IPS-18c (cell line): Measurements from ENCODE around the gene BOC.

Source experiments
- H3K4me3 ChIP-seq: 2 replicates; pipeline ENCODE4 v1.7.0; 2013; ENCODE audit warnings: low read depth, mild to moderate bottlenecking, low read length, moderate library complexity; ENCODE audit not compliant: insufficient read depth
- H3K9me3 ChIP-seq: one replicate; pipeline ENCODE4 v1.6.1; 2013; ENCODE audit warnings: mild to moderate bottlenecking, low read length, moderate library complexity; ENCODE audit not compliant: control insufficient read depth, insufficient read depth

Gene BOC

DNA sequence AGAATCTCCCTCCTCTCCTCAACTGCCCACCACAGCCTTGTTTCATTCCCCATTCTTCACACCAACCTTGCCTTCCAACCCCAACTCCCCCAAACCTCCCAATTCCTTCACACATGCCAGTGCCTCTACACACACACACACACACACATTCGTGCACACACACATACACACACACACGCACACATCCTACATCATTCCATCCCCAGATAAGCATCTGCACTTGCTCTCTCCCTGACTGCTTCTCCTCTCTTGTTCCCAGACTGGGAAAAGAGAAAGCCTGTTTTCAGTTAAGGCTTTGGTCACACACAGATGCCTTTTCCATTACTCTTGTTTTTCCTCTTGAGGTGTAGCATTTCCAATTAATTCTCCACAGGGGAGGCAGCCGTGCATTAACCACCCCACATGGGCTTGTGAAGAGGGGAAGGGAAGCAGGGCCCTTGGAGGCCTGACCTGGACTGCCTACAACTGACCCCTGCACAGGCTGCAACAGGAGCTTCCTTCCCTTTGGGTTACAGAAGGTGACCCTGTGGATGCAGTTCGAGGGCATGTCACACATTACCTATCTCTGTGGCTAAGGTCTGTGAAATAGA lies 32.0 kb upstream of the BOC start:
- no peak overlapping the region for H3K4me3 ChIP-seq
- H3K9me3 ChIP-seq: no peaks in the 10 kb centered on the region

DNA sequence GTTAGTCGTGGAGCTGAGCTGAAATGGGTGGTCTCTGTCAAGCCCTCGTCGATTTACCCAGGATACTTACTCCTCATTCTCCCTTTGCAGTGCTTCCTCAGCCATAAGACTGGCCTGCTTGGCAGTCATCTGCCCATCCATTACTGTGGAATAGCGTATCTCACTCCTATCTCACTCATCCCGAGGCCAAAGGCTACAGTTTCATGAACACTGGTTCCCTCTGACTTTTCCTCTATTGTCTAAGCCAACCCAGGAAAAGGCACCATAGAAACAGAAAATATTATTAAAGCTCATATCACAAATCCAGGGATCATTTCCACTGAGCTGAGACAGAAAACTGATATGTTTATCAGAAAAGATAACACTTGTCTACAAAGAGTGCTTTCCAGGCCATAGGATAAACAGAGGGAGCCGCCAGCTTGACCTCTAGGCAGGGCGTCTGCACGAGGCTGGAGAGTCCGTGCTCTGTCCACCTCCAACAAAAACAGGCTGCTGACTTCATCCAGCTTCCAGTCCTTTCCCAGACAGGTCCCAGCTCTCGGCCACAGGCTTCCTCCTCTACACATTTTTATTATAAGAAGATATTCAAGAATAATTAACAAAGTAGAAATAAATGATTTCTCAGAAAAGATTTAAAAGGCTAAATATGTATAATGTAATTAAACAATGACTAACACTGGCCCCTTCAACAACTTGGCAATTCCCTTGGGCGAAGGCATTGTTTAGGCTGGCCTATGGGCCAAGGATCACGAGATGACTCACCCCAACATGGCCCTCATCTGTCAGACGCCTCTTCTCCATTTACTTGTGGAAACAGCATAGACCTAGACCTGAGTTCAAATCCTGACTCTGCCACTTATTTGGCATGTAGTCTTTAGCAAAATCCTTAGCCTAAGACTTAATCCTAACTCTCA lies 27.4 kb upstream of the BOC start:
- no peak overlapping the region for H3K4me3 ChIP-seq
- H3K9me3 ChIP-seq: no peaks in the 10 kb centered on the region

DNA sequence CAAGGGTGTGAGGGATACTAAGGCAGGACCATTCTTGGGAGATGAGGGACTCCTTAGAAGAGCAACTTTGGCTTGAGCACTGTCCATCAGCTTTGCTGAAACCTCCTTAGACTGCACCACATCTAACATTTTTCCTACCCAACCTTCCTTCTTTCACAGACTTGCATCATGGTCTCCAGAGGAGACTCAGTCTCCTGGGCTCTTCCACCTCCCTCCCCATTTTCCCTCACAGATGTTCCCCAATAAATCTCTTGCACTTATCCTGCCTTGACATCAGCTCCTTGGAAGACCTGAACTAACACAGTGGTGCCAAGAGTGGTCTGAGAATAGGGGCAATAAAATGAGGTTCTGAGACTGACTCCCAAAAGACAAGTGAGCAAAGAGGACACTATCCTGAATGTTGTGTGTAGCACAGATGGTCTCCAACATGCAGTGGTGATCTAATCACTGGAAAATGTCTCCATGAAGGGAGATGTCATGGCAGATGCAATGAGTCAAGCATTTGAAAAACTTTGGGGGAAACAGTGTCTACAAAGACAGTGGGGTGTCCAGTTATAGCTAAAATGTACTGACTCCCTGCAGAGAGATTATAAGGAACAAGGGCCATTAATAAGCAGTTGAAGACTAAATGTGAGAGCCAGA lies 26.0 kb upstream of the BOC start:
- H3K4me3 ChIP-seq: no peak overlapping the region
- no peaks in the 10 kb centered on the region for H3K9me3 ChIP-seq

DNA sequence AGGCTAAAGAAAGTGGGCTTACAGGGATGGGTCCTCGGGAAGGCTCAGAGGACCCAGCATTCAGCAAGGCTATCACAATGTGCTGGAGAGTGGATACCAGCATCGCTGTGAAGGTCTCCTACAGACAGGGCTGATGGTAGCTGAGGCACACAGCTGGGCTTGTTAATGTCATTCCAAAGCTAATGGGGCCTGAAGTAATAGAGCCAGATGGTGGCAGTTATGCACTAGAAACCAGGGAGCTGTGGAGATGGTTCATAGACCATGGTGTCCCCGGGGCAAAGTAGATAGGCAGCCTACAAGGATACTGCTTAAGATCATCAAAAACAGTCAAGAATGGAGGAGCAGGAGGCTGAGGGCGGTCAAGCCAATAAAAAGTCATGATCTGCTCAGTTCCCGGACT lies 24.8 kb upstream of the BOC start:
- Histone ChIP-seq H3K4me3 (no peak overlapping the region), H3K9me3 (no peaks in the 10 kb centered on the region)

DNA sequence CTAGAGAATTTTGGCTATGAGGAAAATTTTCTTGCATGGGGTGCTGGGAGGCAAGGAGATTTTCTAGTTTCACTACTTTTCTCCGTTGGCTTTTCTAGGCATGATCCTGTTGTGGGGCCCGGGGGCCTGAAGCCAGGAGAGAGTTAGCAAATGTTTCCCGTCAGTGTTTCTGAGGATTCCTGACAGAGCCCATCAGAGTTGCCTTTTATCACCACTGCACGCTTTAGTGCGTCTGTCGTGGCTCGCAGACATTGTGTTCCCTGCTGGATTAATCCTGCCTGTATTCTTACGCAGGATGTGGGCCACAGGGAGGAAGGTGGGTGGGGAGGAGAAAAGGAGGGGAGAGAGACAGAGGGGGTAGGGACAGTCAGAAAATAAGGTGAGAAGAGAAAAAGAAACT lies 18.1 kb upstream of the BOC start:
- Histone ChIP-seq H3K9me3 (no peaks in the 10 kb centered on the region), H3K4me3 (no peak overlapping the region)

DNA sequence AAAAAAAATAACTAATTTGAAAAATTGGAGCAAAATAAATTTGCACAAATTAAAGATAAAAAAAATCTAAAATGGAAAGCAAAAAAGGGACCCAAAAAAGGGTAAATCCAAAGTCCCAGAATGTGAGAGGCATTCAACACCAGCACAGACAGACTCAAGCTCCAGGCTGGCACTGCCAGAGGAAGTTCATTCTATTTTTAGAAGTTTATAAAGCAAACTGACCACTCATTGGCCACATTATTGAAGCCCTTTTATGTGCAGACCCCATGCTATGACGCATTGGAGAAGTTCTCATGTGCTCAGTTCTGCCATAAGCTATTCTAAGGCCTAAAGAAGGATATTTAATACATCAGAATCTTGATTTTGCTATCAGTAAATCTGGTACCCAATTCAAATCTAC lies 17.6 kb upstream of the BOC start:
- H3K4me3 ChIP-seq: no peak overlapping the region
- no peaks in the 10 kb centered on the region for H3K9me3 ChIP-seq

DNA sequence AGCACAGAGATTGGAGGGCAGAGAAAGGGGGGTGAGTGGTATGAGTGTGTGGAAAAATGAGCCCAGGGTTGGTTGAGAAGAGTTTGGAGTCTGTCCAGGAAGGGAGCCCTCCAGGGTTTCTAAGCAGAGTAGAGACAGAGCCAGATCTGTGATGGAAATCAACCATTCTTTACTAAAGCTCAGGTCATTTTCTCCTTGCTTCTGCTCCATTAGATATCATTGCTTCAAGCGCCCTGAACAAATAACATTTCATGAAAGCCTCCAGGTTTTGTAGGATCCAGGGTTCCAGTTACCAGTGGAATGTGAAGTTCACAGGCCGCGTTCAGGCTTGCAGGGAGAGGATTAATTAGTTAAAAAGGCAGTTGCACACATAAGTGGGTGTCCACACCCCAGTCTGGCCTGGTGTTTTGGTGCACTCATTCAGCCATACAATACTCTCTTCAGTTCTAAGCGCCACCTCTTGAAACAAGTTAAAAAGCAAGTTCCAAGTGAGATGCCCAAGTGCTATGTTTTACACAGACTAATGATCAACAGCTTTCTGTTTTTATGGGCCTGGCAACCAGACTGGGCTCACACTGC lies 16.4 kb upstream of the BOC start:
- no peak overlapping the region for H3K4me3 ChIP-seq
- no peaks in the 10 kb centered on the region for H3K9me3 ChIP-seq

DNA sequence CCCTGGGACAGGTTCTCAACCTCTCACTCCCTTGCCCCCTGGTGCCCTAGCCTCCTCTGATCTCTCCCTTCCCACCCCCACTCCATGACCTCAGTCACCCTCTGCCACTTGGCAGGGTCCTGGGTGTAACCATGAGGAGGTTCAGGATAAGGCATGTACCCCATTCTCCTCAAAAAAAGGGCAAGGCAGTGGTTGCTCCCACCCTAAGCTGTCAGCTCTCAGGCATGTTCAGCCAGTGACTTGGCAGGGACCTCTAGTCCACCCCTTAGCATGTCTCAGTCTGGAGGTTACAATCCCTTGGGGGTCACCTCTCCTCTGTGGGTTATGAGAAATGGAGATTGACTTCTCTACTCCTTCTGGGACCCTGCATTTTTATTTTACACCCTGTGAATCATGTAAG lies 11.0 kb upstream of the BOC start:
- no peak overlapping the region for H3K4me3 ChIP-seq
- H3K9me3 ChIP-seq: no peaks in the 10 kb centered on the region

DNA sequence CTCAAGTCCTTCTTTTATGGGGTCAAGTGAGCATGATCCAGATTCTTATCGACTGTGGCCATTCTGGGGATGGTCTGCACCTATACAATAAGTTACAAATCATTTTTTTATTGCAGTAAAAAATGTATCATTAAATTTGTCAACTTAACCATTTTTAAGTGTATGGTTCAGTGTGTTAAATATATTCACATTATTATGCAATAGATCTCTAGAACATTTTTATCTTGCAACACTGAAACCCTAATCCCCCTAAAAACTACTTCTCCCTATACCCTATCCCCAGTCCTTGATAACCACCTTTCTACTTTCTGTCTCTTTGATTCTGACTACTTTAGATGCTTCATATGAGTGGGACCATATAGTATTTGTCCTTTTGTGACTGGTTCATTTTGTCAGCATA lies 10.4 kb upstream of the BOC start:
- Histone ChIP-seq H3K4me3 (no peak overlapping the region), H3K9me3 (no peaks in the 10 kb centered on the region)

DNA sequence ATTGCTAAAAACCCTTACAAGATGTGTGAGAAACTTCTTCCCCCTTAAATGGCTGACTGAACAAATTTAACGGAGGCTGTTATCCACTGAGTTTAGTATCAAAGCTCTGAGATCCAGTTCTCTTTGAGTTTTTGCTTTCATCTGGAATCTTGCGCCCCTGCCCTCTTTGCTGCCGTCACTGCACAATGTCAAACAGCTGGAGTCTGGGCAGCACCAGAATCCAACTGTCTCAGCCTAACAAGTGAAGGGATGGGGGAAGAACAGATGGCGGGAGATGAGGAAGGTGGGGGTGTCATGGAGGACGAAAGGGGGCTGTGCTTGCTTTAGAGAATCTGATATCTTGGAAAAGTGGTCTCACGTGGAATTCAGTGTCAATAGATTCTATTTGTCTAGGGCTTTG lies 7.0 kb upstream of the BOC start:
- Histone ChIP-seq H3K9me3 (no peaks in the 10 kb centered on the region), H3K4me3 (no peak overlapping the region)

DNA sequence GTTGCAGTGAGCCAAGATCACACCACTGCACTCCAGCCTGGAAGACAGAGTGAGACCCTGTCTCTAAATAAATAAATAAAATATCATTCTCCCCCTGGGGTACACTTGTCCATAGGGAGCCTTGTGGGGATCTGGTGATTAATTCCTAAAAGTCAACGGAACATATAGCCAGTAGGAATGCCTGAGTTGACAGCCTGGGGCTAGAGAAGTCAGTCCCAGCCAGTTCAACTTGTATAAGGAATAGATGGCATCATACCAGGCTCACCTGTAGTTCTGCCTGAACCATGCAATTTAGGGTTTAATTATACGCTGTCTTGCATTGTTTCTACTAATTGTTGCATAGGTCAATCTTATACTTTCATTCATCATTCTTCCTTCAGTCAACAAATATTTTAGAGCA lies 5.9 kb upstream of the BOC start:
- Histone ChIP-seq H3K9me3 (no peaks in the 10 kb centered on the region), H3K4me3 (no peak overlapping the region)

DNA sequence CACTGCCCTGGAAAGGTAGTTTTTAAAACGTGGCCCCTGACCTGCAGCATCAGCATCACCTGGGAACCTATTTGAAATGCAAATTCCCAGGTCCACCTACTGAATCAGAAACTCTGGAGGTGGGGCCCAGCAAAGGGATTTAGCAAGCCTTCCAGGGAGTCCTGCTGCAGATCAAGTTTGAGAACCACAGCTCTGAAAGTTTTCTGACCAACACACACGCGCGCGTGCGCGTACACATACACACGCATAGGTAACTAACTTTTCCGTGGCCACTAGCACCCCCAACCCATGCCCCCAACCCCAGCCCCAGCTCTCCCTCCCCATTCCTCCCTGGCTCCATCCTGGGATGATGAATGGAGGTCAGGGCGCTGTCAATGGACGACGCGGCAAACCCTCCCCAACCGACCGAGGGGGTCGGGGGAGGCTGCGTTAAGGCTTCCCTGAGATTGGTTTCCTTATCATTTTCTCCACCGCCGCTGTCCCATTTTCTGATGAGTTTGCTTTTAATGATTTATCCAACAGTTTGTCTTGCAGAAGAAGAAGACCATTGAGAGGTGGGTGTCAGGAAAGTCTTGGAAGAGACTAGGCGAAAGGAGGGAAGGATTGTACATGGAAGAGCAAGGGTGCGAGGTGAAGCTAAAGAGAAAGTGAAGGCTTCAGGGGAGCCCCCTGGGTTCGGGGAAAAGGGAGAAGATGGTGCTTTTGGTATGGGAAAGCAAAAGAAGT lies 590 bp upstream of the BOC start:
- H3K9me3 ChIP-seq: no peaks in the 10 kb centered on the region
- peak overlapping the region; percentile 77 for H3K4me3 ChIP-seq

DNA sequence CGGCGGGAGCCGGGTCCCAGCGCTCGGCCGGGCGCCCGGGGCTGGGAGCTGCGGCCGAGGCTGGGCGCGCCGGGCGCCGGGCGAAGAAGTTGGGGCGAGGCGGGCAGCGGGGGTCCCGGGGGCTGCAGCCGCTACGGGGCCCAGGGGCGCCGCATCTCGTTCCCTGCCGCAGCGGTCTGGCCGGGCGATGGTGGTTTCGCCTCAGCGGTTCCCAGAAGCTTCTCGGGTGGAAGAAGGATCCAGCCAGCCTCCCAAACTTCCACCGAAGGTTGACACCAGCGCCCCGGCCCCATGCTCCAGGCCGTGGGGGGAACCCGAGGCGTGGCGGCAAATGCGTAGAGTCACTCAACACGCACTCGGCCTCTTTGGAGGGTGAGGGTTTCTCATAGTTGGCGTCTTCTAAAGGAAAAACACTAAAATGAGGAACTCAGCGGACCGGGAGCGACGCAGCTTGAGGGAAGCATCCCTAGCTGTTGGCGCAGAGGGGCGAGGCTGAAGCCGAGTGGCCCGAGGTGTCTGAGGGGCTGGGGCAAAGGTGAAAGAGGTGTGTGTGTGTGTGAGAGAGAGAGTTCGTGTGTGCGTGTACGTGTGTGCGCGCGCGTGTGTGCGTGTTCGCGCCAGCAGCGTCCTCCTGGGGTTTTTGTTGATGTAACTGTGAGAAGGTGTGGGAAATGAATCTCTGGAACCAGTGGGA lies 940 bp downstream of the BOC start:
- Histone ChIP-seq H3K9me3 (no peaks in the 10 kb centered on the region), H3K4me3 (peak overlapping the region; percentile 77)

DNA sequence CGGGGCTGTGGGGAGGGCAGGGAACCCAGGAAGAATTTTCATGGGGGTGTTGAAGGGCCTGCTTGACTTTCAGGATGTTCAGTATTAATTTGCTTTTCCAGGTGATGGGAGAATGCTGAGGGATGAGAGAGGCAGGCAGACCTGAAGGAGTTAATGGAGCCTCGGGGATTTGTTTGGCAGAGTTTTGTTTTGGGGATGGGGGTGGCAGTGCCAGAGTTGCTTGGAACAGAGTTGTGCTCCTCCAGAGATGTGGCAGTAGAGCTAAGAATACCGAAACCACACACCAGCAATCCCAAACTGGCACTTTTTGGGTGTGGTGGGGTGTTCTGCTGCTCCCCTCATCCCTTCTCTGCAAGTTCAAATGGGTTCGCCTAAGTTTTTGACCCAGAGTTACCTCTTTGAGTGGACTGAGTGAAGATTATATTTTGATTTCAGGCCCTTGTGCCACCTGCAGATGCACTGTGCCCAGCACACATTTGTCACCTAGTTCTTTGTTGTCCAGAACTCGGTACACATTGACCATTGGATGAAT lies 1.6 kb downstream of the BOC start:
- H3K4me3 ChIP-seq: peak overlapping the region; percentile 77
- no peaks in the 10 kb centered on the region for H3K9me3 ChIP-seq

DNA sequence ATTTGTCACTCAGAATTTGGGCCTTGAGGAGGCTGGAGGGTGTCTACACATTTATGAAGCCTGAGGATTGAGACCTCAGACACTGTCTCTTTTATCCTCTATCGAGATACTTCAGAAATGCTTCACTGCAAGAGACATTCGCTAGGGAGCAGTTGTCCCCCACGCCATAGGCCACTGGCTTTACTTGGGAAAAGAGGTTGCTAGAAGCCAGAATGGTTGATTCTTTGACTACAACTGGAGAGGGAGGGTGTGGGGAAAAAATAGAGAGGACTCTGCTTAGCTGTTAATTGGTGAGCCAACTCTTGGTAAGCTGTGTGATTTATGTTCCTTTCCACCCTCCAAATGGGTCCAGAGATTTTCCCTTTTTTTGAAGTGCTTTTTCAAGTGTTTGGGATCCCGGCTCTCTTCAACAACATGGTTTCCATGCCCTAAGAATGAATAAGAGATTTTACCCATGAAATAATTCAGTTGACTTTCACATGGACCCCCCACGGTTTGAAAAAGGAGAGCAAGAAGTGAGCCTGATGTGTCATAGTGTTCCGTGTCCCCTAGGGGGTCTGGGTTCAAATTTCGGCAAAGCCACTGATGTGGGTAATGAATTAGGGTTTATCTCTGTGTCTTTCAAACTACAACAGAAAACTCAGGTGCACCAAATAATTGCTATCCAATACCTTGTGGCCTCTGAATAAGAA lies 2.7 kb downstream of the BOC start:
- no peak overlapping the region; the same call in 1 of the 2 replicates for H3K4me3 ChIP-seq
- H3K9me3 ChIP-seq: no peaks in the 10 kb centered on the region

DNA sequence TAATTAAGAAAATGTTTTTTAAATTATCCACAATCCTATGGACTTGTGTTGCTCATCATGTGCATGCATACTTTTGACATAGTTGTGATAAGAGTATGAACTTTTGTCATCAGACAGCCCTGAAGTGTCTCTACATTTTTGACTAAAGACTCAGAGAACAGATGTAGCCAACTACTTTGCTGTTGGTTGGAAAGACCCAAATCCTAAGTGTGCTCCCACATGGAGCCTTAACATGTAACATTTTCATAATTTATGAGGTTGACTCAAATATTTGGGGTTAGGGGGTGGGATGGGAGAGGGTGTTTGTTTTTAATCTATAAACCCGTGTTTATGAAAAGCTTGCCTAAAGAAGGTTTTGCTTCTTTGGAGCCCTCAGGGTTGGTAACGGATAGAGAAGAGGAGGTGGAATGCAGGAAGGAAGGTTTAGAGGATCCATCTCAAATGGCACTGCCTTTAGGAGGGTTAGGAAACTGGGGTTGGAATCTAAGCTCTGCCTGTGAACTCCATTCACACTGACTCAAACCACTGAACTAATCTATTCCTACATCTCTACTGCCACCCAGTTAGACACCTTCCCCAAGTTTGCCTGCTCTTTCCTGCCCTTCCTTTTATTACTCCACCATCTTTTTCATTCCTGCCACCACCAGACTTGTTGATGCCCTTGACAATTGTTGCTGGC lies 3.7 kb downstream of the BOC start:
- Histone ChIP-seq H3K4me3 (no peak overlapping the region), H3K9me3 (no peaks in the 10 kb centered on the region)
